AG10803 (cell line): ENCODE data around the gene LGALS9B.
A peak's percentile ranks its signal among the peaks of the same experiment; 100 is the strongest.
"Not testable (repeated sequence)": the region's sequence is repeated elsewhere in the genome, so short reads cannot be mapped to it uniquely, and the experiment has no call there.

Experiments
- DNase-seq: peaks from one replicate; pipeline ENCODE4 v3.0.0; 2010; ENCODE audit warnings: low read depth
- H3K4me3 ChIP-seq: 2 replicates; pipeline ENCODE4 v1.5.1; 2011; ENCODE audit warnings: mild to moderate bottlenecking, low read length, control low read depth

The LGALS9B gene

DNA sequence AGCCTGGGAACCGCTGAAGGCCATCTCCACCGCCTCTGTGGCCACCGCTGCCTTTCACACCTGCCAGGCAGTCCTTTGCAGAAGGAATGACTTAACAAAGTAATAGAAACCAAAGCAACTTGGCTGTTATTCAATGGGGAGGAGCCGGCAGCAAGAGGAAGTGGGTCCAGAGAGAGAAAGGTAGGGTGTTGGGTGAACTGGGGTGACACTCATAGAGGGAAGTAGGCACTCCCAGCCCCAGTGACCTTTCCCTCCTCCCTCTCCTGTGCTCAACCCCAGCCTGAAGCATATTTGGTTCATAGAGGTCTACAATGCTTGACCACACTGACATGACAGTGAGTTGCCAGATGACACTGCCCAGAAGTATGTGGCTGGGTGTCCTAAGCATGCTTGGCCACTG lies at the start of gene LGALS9B:
Gene LGALS9B (minus strand): TSS at position 93 of the 400 bp plus-strand sequence. CDS start 69 bp downstream, at position 24.
- not testable (repeated sequence) for DNase-seq, H3K4me3 ChIP-seq

GRCh38 chr17:20516986-20517385 lies 49.6 kb upstream of the LGALS9B start:
- DNase-seq, H3K4me3 ChIP-seq: not testable (repeated sequence)

DNA sequence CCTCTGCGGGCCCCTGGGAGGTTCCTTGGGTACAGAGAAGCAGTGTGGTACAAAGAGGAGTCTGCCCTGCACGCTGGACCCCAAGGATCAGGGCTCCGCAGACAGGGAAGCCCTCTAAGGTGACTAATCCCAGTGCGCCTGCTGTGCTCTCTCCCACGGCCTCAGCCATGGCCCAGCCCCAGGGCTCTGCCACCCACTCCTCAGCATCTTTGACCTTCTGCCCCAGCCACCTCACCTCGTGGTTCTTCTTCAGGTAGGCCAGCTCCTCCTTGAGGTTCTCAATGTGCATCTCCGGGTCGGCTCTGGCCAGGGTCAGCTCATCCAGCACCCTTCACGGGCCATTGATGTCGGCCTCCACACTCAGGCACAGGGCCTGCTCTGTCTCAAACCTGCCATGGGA lies 47.8 kb upstream of the LGALS9B start:
- DNase-seq, H3K4me3 ChIP-seq: not testable (repeated sequence)

DNA sequence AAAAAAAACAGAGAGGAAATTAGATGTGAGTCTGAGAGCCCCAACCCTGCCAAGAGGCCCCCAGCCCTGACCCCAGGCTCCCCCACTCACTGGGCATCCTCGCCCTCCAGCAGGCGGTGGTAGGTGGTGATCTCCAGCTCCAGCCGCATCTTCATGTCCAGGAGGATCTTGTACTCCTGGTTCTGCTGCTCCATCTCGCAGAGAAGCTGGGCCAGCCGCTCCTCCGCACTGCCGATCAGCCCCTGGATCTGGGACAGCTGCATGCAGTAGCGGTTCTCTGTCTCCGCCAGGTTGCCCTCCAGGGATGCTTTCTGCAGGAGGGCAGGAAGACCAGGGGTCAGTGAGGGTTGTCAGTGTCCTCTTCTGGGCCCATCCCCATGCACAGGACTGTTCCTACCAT lies 46.2 kb upstream of the LGALS9B start:
- H3K4me3 ChIP-seq, DNase-seq: not testable (repeated sequence)

GRCh38 chr17:20512378-20512777 lies 45.0 kb upstream of the LGALS9B start:
- DNase-seq, H3K4me3 ChIP-seq: not testable (repeated sequence)

GRCh38 chr17:20511778-20512177 lies 44.4 kb upstream of the LGALS9B start:
- DNase-seq, H3K4me3 ChIP-seq: not testable (repeated sequence)

- DNase-seq, H3K4me3 ChIP-seq: not testable (repeated sequence)
Measured at GRCh38 chr17:20505333-20505732, 38.0 kb upstream of the LGALS9B start.

GRCh38 chr17:20504388-20505066 lies 37.2 kb upstream of the LGALS9B start:
- DNase-seq, H3K4me3 ChIP-seq: not testable (repeated sequence)

- DNase-seq, H3K4me3 ChIP-seq: not testable (repeated sequence)
Measured at GRCh38 chr17:20501896-20502295, 34.6 kb upstream of the LGALS9B start.

- not testable (repeated sequence) for H3K4me3 ChIP-seq, DNase-seq
Measured at GRCh38 chr17:20500346-20500745, 33.0 kb upstream of the LGALS9B start.

- H3K4me3 ChIP-seq, DNase-seq: not testable (repeated sequence)
Measured at GRCh38 chr17:20495420-20495819, 28.1 kb upstream of the LGALS9B start.

DNA sequence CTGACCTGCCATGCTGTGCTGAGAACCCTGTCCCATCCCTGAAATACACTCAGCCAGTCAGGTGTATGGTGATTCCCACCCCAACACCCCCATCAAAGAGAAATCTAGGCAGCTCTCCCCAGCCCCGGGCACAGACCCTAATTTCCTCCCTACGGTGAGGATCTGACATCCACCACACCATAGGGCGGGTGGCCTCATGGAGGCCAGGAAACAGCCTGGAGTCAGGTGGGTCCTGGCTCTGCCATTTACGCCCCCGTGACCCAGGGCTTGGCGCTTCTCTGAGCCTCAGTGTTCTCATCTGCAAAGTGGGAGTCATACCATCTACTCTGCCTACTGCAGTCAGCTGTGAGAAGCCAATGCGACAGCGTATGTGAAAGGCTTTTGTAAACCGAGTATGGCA lies 27.4 kb upstream of the LGALS9B start:
- H3K4me3 ChIP-seq, DNase-seq: not testable (repeated sequence)

DNA sequence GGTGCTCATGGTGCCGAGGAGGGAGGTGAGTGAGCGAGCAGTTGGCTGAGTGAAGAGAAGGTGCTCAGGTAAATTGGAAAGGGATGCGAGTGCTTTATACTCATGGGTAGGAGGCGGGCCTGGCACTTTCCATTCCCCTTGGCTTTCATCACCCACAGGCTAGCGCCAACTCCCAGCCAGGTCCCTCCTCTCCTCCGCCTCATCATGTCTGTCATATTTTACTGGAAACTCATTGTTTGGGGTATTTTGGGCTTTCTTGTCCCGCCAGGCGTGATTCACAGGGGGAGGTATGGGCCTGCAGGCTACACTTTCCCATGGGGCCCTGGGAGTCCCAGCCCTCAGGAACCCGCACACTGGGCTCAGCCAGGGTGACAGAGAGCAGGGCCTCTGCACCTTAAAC lies 26.8 kb upstream of the LGALS9B start:
- DNase-seq: not testable (repeated sequence)

GRCh38 chr17:20492971-20493370 lies 25.6 kb upstream of the LGALS9B start:
- not testable (repeated sequence) for H3K4me3 ChIP-seq, DNase-seq

More for the DNA sequence above, 26.8 kb upstream of the LGALS9B start:
- not testable (repeated sequence) for H3K4me3 ChIP-seq

DNA sequence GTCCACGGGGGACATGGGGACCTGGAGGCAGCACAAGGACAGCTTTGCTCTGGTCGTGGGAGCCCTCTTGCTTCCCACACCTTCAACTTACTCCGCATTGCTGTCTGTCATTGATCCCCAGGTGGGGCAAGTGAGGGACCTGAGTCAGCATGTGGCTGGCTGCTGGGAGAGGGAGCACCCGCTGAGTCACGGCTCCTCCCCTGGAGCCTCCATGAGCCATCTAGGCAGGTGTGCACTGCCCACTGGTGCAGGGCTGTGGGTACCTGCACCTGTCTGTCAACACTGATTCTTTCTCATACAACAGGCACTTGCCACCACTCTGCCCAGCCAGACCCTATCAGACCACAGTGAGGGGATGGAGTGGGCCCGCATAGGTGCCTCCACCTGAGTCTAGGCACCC lies 24.8 kb upstream of the LGALS9B start:
- DNase-seq, H3K4me3 ChIP-seq: not testable (repeated sequence)

GRCh38 chr17:20484930-20485329 lies 17.6 kb upstream of the LGALS9B start:
- DNase-seq: peak; percentile 75
- not testable (repeated sequence) for H3K4me3 ChIP-seq

DNA sequence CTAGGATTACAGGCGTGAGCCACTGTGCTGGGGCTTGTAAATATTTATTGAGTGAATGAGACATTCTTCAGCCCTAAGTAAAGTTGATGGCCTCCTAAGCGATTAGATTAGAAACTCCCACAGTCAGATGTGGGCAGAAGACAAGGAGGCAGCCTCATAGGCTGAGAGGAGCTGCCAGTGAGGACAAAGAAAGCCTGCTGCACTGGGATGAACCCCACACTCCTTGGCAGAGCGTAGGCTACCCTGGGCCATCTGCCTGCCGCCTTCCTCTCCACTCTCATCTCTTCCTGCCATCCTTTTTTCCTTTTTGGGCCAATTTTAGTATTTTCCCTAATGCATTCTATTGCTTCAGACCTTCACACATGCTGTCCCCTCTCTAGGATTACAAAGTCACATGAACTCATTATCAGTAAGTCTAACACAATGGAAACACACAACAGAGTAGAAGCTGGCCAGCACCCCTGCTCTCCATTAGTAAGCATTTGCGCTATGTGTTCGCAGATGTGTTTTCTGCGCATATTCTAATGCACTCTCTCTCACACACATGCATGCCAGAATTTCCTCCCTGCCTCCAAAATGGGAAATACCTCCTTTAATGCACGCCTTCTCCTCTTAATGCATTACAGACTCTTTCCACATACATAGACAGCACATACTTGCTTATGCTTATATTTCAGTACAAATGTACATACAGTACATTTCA lies 12.7 kb upstream of the LGALS9B start:
- H3K4me3 ChIP-seq: not testable (repeated sequence)
- DNase-seq: peak; percentile 34

GRCh38 chr17:20477398-20478071 lies 10.2 kb upstream of the LGALS9B start:
- H3K4me3 ChIP-seq, DNase-seq: not testable (repeated sequence)

DNA sequence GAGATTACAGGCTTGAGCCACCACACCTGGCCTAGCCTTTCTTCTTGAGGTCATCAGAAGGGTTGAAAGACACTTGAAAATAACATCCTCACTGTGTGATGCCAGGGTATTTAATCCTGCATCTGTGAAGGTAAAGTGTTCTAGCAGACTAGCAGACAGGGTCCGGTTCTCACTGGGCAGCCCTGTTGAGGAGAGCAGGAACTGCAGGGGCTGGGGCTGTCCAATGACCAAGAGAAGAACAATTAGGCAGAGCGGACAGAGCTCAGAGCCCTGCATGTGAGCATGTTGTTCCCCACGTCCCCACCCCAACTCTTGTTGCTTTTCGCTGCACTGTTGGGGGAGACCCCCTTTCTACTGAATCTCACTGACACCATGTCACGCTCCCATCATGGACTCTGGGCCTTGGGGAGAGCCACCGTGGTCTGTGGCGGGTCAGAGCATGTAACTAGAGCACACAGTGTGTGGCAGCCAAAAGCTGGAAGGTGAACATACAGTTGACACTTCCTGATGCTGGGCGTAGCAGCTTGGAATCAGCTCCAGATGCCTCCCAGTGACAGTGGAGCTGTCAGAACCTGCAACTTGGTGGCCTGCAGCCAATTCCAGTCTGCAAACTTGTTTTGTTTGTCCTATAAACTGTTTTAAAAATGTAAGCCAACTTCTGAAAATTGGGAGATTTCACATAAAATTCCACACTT lies 7.9 kb upstream of the LGALS9B start:
- not testable (repeated sequence) for H3K4me3 ChIP-seq, DNase-seq

DNA sequence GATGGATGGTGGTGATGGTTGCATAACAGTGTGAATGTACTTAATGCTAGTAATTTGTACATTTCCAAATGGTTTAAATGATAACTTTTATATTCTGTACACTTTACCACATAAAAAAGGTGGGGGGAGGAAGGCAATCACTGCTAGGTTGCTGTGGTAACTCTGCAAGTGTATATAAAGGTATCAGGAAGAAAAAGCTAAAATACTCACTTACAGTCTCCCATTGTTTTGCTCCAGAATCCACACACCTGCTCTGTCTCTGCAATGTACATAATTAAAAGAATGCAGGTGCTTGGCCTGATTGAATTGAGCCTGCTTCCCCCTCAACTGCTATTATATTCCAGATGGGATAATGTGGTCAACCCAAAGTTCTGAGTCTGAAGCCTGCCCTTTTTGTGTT lies 6.7 kb upstream of the LGALS9B start:
- DNase-seq: not testable (repeated sequence)

More for the DNA sequence above, 6.7 kb upstream of the LGALS9B start:
- H3K4me3 ChIP-seq: not testable (repeated sequence)
